GM21737 (cell line): Measurements from ENCODE around the gene PRSS53.

Source experiments
- ATAC-seq: cut with Tn5 transposase; IDR thresholded peaks from one replicate; pipeline ENCODE4 v1.9.1; 2021; ENCODE audit warnings: mild to moderate bottlenecking, moderate library complexity; ENCODE audit not compliant: unreplicated experiment

Gene PRSS53

GRCh38 chr16:31099860-31100638 lies 11.3 kb upstream of the PRSS53 start:
- no peak for ATAC-seq

DNA sequence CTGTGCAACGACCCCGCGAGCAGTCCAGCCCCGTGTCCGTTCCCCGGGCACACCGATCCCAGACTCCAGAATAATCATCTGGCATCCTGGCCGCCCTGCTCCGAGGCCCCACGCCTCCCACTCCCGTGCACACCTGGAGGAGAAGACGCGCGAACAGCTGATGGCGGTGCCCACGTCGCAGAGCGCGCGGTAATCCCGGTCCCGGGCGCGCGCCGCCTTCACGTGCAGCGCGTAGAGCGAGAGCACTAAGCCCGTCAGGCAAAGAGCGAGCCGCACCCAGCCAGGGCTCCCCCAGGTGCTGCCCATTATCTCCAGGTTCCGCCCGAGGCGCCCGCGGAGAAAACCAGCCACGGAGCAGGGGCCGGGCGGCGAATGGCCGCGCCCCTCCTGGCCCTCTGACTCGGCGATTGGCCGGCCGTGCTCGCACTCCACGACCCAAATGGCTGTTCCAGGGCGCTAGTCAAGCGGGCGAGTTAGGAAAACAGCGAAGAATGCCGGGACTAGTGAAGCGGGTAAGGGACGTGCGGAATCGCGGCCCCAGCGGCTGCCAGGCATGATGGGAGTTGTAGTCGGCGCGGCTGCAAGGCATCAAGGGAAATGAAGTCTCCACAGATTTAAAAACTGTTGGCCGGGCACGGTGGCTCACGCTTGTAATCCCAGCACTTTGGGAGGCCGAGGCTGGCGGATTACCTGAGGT lies 5.8 kb upstream of the PRSS53 start, which contains the start of gene VKORC1:
VKORC1 (minus strand) TSS at position 374 of the 697 bp plus-strand sequence; CDS start at position 306, 68 bp downstream.
- peak; percentile 84 for ATAC-seq

DNA sequence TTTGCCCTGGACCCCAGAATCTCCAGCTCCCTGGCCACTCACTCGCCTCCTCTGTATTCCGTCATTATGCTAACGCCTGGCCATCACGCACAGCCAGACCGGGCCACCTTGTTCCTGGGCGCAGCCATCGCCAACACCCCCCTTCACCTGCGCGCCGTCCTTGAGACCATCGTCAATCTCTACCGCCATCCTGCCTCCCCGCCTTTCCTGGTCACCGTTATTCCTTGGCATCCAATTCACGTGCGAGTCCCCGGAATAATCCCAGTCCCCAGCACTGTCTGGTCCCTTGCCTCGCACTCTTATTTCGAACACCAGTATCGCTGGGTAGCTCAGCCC lies 5.3 kb upstream of the PRSS53 start:
- ATAC-seq = no peak

GRCh38 chr16:31093132-31093703 lies 4.5 kb upstream of the PRSS53 start:
- no peak for ATAC-seq

- ATAC-seq = no peak
These were observed 3.6 kb upstream of the PRSS53 start for GRCh38 chr16:31092330-31092729.

DNA sequence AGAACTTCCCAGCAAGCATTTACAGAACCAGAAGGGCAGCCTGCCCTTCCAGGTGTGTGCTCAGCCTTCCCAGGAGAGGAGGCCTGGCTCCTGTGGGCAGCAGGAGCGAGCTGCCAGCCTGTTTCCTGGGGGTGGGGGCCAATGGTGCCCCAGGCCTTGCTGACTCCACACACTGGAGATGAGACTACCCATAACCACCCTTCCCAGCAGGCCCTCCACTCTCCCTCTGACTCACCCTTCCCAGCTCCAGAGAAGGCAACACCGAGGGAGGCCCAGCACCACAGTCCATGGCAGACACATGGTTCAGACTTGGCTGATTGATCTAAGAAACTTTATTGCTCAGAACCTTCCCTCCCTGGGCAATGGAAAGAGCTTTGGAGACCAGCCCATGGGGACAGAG lies 1.8 kb upstream of the PRSS53 start:
- ATAC-seq = no peak

- ATAC-seq = no peak
These were observed 456 bp upstream of the PRSS53 start for GRCh38 chr16:31089199-31089598.

DNA sequence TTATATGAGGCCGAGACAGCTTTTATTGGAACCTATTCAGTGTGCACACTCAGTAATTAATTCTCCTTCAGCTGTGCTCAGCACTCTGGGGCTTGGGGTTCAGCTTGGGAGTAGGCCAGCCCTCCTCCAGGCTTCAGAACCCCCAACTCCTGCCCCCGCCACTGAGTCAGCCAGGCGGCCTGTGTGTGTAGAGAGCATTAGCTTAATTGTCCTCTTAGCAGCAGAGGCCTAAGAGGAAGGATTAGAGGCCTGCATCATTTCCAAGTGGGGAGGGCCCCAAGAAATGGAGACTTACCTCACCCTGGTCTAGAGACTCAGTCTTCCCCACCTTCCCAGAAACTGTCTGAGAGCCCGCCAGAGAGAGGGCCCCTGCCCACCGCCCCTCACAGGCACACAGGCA lies 772 bp downstream of the PRSS53 start:
- ATAC-seq = no peak

DNA sequence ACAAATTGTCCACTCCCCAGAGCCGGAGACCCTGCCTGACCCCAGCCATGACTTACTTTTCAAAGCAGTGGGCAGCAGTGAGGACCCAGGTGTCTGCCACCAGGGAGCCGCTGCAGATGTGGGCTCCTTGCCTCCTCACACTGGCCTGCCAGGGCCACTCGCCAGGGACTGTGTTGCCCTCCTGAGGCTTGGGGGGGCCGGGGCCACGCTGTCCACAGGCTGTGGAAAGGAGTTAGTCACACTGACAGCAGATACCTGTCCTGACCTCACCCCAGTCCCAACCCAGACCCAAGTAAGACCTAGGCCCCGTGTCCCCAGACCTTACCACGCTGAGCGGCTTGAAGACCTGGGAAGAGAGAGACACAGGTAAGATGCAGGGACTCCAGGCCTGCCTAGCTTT lies 1.3 kb downstream of the PRSS53 start:
- no peak for ATAC-seq

GRCh38 chr16:31086629-31086906 lies 2.2 kb downstream of the PRSS53 start:
- no peak for ATAC-seq

DNA sequence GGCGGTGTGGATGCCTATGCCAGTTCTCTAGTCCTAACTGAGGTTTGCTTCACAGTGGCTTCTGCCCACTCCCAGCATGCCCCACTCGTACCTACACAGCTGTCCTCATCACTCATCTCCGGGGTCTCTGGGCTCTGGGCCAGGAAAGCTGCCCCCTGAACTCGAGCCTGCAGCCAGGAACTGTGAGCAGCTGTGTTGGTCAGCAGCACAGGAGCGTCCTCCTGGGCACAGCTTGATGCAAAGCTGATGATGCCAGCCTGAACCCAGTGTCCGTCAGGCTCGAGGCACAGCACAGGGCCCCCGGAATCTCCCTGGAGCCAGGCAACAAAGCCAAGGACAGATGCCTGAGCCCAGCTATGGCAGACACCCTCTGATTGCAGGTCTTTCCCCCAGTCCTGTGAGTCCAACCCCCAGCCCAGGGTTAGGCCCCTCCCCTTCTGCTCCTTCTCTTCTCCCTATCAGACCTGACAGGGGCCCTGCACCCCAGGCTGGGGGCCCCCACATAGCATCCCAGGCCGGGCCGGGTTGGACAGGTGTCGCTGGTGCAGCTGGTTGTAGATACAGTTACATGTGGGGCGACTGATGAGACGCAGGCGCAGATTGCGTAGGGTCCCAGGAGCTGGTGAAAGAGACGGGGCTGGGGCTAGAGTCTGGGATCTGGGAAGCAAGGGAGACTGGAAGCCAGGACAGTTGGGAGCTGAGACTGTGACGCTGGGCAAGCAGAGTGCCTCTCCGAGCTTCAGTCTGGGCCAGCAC lies 2.7 kb downstream of the PRSS53 start:
- no peak for ATAC-seq

DNA sequence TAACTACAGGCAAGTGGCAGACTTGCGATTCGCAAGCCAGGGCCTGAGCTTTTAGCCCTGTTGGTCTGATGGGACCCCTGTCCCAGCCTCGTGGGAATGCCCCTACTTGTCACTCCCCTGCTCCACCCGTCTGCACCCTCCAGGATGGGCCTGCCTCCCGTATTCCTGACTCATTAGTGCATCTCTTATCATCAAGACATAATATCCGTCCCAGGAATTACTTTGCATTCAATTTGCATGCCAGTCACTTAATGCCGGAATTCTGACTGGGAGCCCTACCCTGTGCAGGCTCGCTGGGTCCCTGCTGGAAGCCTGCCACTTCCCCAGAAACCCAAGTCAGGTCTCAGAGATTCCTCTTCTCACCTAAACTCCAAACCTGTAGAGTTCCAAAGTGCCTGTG lies 3.3 kb downstream of the PRSS53 start:
- ATAC-seq = no peak

GRCh38 chr16:31084584-31085302 lies 4.0 kb downstream of the PRSS53 start:
- no peak for ATAC-seq

DNA sequence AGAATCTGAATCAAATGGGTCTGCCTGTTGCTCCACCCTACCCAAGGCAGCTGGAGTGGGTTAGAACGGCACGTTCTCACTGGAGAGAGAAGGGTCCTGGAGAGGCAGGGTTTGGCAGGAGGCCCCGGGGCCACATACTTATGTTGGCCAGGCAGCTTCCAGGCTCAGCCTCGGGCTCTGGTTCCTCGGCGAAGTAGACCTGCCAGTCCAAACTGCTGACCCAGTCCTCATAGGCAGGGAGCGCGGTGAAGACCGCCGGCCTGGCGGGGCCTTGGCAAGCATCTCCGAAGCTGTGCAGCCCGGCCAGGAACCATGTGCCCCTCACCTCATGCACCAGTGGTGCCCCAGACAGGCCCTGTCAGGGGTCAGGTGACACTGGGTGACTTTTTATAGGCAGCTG lies 4.8 kb downstream of the PRSS53 start:
- ATAC-seq = no peak

DNA sequence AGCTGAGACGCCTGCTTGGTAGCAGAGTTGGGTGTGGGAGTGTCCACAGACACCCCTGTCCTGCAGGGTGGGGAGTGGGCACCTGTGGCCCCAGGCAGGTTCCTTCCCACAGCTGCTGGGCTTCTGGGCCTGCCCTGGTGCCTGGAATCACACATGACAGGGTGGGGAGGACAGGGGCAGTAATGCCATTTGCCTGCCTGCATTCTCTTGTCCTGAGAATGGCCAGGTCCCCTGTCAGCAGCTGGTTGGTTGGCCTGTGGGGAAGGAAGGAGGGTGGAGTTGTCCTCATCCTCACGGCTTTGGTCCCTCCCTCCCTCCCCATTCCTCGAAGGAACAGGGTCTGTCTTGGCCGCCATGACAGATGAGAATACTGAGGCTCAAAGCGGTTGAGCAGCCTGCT lies 5.2 kb downstream of the PRSS53 start:
- no peak for ATAC-seq

GRCh38 chr16:31083081-31083480 lies 5.7 kb downstream of the PRSS53 start:
- no peak for ATAC-seq

DNA sequence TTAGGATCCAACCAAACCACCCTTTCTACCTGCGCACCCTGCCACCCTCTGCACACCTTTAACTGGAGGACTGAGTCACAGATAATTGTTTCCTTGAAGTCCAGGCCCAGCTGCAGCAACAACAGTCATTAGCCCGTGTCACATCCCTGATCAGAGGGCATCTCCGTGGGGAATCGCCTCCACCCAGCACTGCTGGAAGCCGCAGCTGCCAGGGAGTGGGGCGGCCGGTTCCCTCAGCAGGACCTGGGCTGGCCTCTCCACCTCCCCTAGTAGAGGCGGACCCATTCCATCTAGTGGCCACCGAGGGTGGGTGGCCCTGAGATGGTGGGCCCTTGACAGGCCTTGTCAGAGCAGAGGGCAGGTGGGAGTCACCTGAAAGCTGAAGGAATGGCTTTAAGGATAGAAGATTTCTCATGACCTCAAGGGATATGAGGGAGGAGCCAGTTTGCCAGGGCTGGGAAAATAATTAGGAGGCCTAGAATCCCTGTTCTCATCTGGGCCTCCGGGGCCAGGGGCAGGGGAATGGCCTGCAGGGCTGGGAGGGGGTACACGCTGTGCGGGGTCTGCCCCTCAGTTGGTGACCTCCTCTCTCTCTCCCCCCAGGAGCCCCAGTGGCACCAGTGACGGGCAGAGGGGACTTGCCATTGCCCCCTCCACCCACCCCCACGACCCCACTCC lies 6.2 kb downstream of the PRSS53 start:
- no peak for ATAC-seq

DNA sequence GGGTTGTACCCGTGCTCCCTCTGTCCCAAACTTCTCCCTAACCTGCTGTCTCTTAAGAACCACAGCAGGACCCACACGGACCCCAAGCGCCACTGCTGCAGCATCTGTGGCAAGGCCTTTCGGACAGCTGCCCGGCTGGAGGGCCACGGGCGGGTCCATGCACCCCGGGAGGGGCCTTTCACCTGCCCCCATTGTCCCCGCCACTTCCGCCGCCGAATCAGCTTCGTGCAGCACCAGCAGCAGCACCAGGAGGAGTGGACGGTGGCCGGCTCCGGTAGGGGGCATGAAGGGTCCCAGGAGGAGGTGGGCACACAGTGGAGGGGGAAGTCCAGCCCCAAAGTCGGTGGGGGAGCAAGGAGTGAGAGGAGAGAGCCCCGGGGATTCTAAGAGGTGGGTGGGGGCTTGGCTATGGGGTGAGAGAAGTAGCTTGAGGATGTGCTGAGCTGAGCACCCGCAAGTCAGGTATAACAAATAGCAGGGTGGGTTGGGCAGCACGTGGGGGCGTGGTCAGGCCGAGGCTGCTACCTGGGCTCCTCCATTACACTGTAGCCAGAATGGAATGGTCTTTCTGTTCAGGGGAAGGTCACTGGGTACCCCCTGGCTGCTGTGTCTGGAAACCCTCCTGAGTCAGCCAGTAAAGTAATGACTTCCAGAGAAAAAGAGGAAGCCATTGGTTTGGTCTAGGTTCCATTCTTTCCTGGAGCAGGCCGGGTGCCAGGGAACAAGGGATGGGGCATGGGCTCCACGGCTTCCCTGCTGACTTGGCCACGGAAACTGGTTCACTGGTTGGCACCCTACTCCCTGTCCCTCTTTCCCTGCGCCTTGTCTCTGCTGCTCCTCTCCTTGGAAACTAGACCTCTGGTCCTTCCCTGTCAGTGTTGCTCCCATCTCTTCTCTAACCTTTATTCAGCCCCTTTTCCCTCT lies 7.1 kb downstream of the PRSS53 start:
- no peak for ATAC-seq

GRCh38 chr16:31080756-31081419 lies 7.9 kb downstream of the PRSS53 start:
- ATAC-seq = no peak
